Measurements from ENCODE around the gene CTSD. TPM values are rescaled to one million over a fixed set of nuclear protein-coding genes. Genes with fewer than 3 reads are reported as not detected.

Gene CTSD
- total RNA-seq, 1 experiment from 2014 or later = 158 TPM

GRCh38 chr11:1727861-1728260 lies 35.9 kb downstream of the CTSD start:
- Histone ChIP-seq H2AK5ac (ENCODE audit: insufficient read length, low read length) (no peak overlapping the region), H3K4me1 (ENCODE audit: insufficient read depth, low read length) (no peaks in the 10 kb centered on the region), H2BK5ac (ENCODE audit: insufficient read length, low read length) (no peak overlapping the region), H3K9me3 (ENCODE audit: control insufficient read depth, low read depth, low read length) (no peaks in the 10 kb centered on the region), H3K9ac (ENCODE audit: extremely low read depth, insufficient read length, low read length) (no peak overlapping the region), H3K14ac (ENCODE audit: insufficient read depth, low read length) (no peak overlapping the region; the same call in 1 of the 2 replicates), H2BK120ac (ENCODE audit: low read depth, low read length, poor library complexity, severe bottlenecking) (no peak overlapping the region), H3K4ac (ENCODE audit: low read depth, low read length) (no peak overlapping the region), H3K79me1 (ENCODE audit: insufficient read depth, low read depth, low read length, poor library complexity, severe bottlenecking) (no peaks in the 10 kb centered on the region), H3K56ac (ENCODE audit: insufficient read length, low read depth, low read length) (no peak overlapping the region), H3K79me2 (ENCODE audit: insufficient read depth, low read length) (no peaks in the 10 kb centered on the region), H2BK12ac (ENCODE audit: insufficient read length, low read depth, low read length) (no peak overlapping the region), H3K27ac (ENCODE audit: insufficient read length, low read depth, low read length) (no peak overlapping the region), H2BK20ac (ENCODE audit: low read depth, low read length, poor library complexity, severe bottlenecking) (no peak overlapping the region), H4K91ac (ENCODE audit: insufficient read length, low read depth, low read length) (no peak overlapping the region), H2AFZ (ENCODE audit: low read length) (no peak overlapping the region), H3T11ph (ENCODE audit: low read length) (no peak overlapping the region), H2BK15ac (ENCODE audit: low read depth, low read length) (no peak overlapping the region), H4K5ac (ENCODE audit: insufficient read length, low read depth, low read length) (no peak overlapping the region), H4K8ac (replicated peaks; ENCODE audit: insufficient read length, low read depth, low read length) (no peak overlapping the region), H4K20me1 (ENCODE audit: control insufficient read depth, insufficient read depth, insufficient read length) (no peaks in the 10 kb centered on the region), H3K18ac (ENCODE audit: insufficient read length, low read depth, low read length) (no peak overlapping the region), H3K23me2 (ENCODE audit: insufficient read length, low read depth, low read length, poor library complexity, severe bottlenecking) (no peaks in the 10 kb centered on the region), H3K27me3 (ENCODE audit: insufficient read depth, low read length) (no peaks in the 10 kb centered on the region), H3K4me2 (ENCODE audit: insufficient read depth, insufficient read length, low read length) (no peak overlapping the region), H3K23ac (ENCODE audit: insufficient read length, low read depth, low read length) (no peak overlapping the region)
- Mint-ChIP-seq H3K36me3 (ENCODE audit: insufficient read depth in 1 of 3, low read depth in 3 of 3) (no peaks in the 10 kb centered on the region; a peak in 1 of 7 replicates), H3K4me1 (peaks cover 2 to 3% of the 10 kb centered on the region in 2 experiments; a peak in 2 of 4 replicates), H3K27ac (no peak overlapping the region), H3K27me3 (ENCODE audit: low read depth) (peaks cover 82% of the 10 kb centered on the region), H3K4me3 (no peak overlapping the region), H3K9me3 (peaks cover 2 to 13% of the 10 kb centered on the region in 2 experiments; a peak in 3 of 5 replicates)
- no peak for TF ChIP-seq CTCF (conservative IDR thresholded peaks at IDR 0.05)
- no CpG with 5 or more reads among the region's 9 CpGs for WGBS (ENCODE audit: extremely low coverage, insufficient read length, low lambda C conversion rate)
- no peak for DNase-seq
